HG03066 (cell line): ENCODE data around the gene HLA-DRB5.
"Not testable (repeated sequence)": the region's sequence is repeated elsewhere in the genome, so short reads cannot be mapped to it uniquely, and the experiment has no call there.

Source experiments
- ATAC-seq: cut with Tn5 transposase; IDR thresholded peaks from one replicate; pipeline ENCODE4 v1.9.1; 2021; ENCODE audit warnings: low read depth; ENCODE audit not compliant: unreplicated experiment

HLA-DRB5 gene

GRCh38 chr6:32529697-32530430 is at the start of gene HLA-DRB5:
Gene HLA-DRB5 (minus strand): TSS chr6:32530287. CDS start chr6:32530224, 63 bp downstream.
- no peak for ATAC-seq

GRCh38 chr6:32578962-32579361 is 48.9 kb upstream of the HLA-DRB5 start:
- no peak for ATAC-seq

- not testable (repeated sequence) for ATAC-seq
These were observed 47.4 kb upstream of the HLA-DRB5 start for GRCh38 chr6:32577493-32577892.

- no peak for ATAC-seq
These were observed 46.2 kb upstream of the HLA-DRB5 start for GRCh38 chr6:32576250-32576649.

DNA sequence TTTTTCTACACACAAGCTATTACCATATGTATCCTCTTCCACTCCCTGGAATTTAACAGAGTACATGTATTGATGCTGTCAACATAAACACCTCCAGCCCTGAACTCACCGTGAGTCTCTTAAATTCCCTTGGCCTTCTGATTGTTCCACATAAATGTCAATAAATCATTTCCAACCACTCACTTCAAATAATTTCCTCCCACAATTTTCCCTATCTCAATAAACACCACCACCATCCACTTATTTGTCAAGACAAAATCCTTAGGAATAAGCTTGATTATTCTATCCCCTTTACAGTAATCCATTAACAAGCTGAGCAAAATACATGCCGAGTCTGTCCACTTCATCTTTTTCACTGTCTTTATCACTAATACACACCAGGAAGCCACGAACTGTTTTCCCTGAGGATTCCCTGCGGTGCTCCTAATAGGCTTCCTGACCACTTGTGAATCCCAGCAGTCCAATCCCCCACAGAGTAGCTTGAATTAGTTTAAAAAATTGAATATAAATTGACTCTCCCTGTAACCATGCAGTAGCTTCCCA is 40.3 kb upstream of the HLA-DRB5 start:
- ATAC-seq = no peak

- no peak for ATAC-seq
These were observed 38.5 kb upstream of the HLA-DRB5 start for GRCh38 chr6:32568561-32568960.

GRCh38 chr6:32566957-32567356 is 36.9 kb upstream of the HLA-DRB5 start:
- ATAC-seq = no peak

- ATAC-seq = no peak
These were observed 35.4 kb upstream of the HLA-DRB5 start for GRCh38 chr6:32565511-32565910.

DNA sequence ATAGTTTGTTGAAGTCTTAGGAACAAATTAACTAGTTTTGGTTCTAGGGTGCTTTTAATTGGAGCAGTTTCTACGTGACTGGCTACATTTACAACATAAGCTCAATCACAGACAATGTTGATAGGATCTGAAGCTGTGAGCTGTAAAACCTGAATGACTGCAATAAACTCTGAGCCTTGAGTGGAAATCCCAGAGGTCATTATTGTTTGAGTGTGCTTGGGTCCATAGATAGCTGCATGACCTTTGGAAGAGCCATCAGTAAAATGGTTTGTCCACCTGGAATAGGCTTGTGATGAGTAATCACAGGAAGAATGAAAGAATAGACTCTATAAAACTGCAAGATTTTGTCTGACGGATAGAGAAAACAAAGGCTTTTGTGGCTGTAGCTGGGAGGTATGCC is 32.9 kb upstream of the HLA-DRB5 start:
- no peak for ATAC-seq

DNA sequence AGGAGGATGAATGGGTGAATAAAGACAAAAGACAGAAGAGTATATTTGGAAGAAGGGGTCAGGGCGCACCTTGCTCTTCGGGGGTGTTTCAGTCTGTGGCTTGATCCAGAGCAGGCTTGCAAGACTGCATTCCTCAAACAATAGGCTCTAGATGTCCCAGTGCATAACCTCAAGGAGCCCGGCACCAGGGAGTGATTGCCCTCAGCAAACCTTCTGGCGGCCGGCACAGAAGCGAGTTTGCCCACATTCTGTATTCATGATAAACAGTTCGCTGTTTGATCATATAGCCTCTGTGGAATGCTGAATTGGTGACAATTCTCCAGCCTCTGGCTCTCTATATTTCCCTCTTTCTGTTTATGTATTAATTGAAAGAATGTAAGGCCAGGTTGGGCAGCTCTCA is 29.7 kb upstream of the HLA-DRB5 start:
- no peak for ATAC-seq

DNA sequence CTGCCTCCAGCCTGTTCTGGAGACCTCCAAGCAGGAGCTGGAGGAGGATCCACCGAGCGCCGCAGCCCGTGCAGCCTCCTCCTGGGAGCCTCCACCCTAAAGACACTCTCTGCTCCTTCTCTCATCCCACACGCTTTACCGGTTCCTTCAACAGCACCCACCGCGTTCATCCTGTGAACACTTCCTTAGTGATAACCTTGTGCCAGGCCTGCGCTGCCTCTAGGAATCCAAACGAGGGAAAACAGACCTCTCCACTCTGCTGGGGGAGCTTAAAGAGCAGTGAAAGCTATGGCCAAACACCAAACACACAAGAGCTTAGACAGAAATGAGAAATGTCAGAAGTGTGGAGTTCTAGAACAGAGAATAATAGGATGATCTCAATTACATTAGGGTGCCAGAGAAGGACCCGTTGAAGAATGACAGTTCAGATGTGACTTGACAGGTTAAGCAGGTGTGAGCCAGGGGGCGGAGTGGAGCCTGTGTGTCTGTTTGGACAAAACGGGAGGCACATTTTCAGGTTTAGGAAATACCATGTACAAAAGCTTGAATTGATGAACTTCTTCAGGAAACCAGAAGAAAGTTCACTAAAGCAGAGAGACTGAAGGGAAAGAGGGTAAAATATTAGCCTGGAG is 28.5 kb upstream of the HLA-DRB5 start:
- no peak for ATAC-seq

- ATAC-seq = no peak
These were observed 24.3 kb upstream of the HLA-DRB5 start for GRCh38 chr6:32554116-32554965.

- no peak for ATAC-seq
These were observed 23.1 kb upstream of the HLA-DRB5 start for GRCh38 chr6:32553037-32553742.

DNA sequence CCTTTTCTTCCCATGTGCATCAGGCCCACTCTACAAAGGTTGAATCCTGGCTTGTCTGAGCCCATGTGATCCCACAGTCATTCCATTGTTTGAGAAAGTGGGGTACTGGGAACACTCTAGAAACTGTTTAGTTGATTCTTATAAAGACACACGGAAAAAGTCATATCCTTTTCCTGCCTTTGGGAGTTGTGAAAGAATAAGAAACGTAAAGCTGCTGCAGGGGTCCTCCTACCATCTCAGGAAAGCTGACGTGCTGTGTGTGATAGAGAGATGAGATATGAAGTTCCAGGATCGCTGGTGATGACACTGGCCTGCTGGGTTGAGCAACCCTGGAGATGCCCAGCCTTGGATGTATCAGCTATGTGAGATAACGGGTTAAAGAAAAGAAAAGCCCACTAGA is 21.3 kb upstream of the HLA-DRB5 start:
- no peak for ATAC-seq

GRCh38 chr6:32539839-32540238 is 9.8 kb upstream of the HLA-DRB5 start:
- ATAC-seq = no peak

DNA sequence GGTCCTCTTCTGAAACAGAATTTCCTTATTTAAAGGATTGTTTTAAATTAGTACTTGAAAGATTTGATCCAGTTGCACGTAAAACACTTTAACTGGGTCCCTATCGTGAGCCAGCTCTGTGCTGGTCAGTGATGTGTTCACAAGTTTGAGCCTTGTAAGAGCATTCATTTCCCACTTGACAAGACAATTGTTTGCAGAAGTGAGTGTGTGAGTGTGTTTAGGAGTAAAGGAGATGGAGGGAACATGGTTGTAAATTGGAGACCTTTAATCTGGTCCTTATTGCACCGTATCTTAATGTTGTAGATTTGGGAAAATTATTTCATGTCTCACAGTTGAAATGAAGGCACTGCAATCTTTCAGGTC is 325 bp upstream of the HLA-DRB5 start:
- not testable (repeated sequence) for ATAC-seq

- no peak for ATAC-seq
These were observed 7.6 kb downstream of the HLA-DRB5 start for GRCh38 chr6:32522302-32523047.

- no peak for ATAC-seq
These were observed 10.2 kb downstream of the HLA-DRB5 start for GRCh38 chr6:32519910-32520258.

- ATAC-seq = no peak
These were observed 10.8 kb downstream of the HLA-DRB5 start for GRCh38 chr6:32519118-32519909.
